ENCODE data around the gene DRC7. TPM values are rescaled to one million over a fixed set of nuclear protein-coding genes. Genes with fewer than 3 reads are reported as not detected.
"Not testable (repeated sequence)": the region's sequence is repeated elsewhere in the genome, so short reads cannot be mapped to it uniquely, and the experiment has no call there.

The DRC7 gene
- total RNA-seq, 1 experiment from 2014 or later, result not detected

- intact Hi-C loops (cut with micrococcal nuclease), result no loop called here
- BruUV-seq (replicated peaks), result no TSS peak
- H3K4me2 ChIP-seq (ENCODE audit: low read length), result no peak overlapping the region
- ChIA-PET CTCF (no interaction called here), POLR2A (ENCODE audit: unreplicated experiment) (no interaction called here)
- DNase-seq (no peak), ATAC-seq (no peak)
- H3F3A ChIP-seq (ENCODE audit: low read length, unreplicated experiment), result no peaks in the 10 kb centered on the region
- no peaks in the 10 kb centered on the region for H3K27me3 ChIP-seq (ENCODE audit: low read length)
- H3K27ac ChIP-seq (ENCODE audit: low read length), result no peak overlapping the region
- H3K79me2 ChIP-seq (ENCODE audit: low read length), result no peaks in the 10 kb centered on the region
- H3K9me2 ChIP-seq (replicated peaks; ENCODE audit: low read length), result no peaks in the 10 kb centered on the region
- no peak overlapping the region for H3K4me3 ChIP-seq (ENCODE audit: low read length)
- no peaks in the 10 kb centered on the region for H4K20me1 ChIP-seq (ENCODE audit: low read length)
- H3K9me3 ChIP-seq (ENCODE audit: low read length), result no peaks in the 10 kb centered on the region
- no peak for TF ChIP-seq EZH2phosphoT487 (IDR thresholded peaks at IDR 0.05; ENCODE audit: borderline replicate concordance, low read length)
- TF ChIP-seq EZH2 (IDR thresholded peaks at IDR 0.05; ENCODE audit: low read length, unreplicated experiment), result no peak
- TF ChIP-seq, protein P1, sequence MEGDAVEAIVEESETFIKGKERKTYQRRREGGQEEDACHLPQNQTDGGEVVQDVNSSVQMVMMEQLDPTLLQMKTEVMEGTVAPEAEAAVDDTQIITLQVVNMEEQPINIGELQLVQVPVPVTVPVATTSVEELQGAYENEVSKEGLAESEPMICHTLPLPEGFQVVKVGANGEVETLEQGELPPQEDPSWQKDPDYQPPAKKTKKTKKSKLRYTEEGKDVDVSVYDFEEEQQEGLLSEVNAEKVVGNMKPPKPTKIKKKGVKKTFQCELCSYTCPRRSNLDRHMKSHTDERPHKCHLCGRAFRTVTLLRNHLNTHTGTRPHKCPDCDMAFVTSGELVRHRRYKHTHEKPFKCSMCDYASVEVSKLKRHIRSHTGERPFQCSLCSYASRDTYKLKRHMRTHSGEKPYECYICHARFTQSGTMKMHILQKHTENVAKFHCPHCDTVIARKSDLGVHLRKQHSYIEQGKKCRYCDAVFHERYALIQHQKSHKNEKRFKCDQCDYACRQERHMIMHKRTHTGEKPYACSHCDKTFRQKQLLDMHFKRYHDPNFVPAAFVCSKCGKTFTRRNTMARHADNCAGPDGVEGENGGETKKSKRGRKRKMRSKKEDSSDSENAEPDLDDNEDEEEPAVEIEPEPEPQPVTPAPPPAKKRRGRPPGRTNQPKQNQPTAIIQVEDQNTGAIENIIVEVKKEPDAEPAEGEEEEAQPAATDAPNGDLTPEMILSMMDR (conservative IDR thresholded peaks at IDR 0.05; ENCODE audit: low read depth, low read length), result no peak
- no peak overlapping the region for H2AFZ ChIP-seq (ENCODE audit: low read length)
- H3K36me3 ChIP-seq (ENCODE audit: low read depth, low read length), result no peaks in the 10 kb centered on the region
- no peaks in the 10 kb centered on the region for H3K4me1 ChIP-seq (ENCODE audit: insufficient read depth, low read length)
- no peak overlapping the region for H3K9ac ChIP-seq (ENCODE audit: low read length)
Observed at GRCh38 chr16:57670196-57670595, 24.4 kb upstream of the DRC7 start.

GRCh38 chr16:57671451-57671850 is 23.2 kb upstream of the DRC7 start:
- H3K79me2 ChIP-seq (ENCODE audit: low read length); H2AFZ ChIP-seq (ENCODE audit: low read length); H3K36me3 ChIP-seq (ENCODE audit: low read depth, low read length); POLR2A ChIA-PET (ENCODE audit: unreplicated experiment); H3F3A ChIP-seq (ENCODE audit: low read length, unreplicated experiment); intact Hi-C loops (cut with micrococcal nuclease); H3K4me3 ChIP-seq (ENCODE audit: low read length); H3K4me2 ChIP-seq (ENCODE audit: low read length); H3K27ac ChIP-seq (ENCODE audit: low read length); H3K27me3 ChIP-seq (ENCODE audit: low read length); ATAC-seq; H3K9ac ChIP-seq (ENCODE audit: low read length); H3K4me1 ChIP-seq (ENCODE audit: insufficient read depth, low read length); H3K9me2 ChIP-seq (replicated peaks; ENCODE audit: low read length); BruUV-seq (replicated peaks); DNase-seq; H4K20me1 ChIP-seq (ENCODE audit: low read length); H3K9me3 ChIP-seq (ENCODE audit: low read length): not testable (repeated sequence)
- CTCF ChIA-PET, result interaction anchor here (0.5 kb wide), 1 partner anchor 458 kb away, joined by 7 read pairs; no protein-coding TSS in a partner anchor

GRCh38 chr16:57672416-57672815 is 22.2 kb upstream of the DRC7 start:
- no peak for ATAC-seq
- peaks cover 8% of the 10 kb centered on the region; the same call in 1 of the 2 replicates for H3K4me1 ChIP-seq (ENCODE audit: insufficient read depth, low read length)
- intact Hi-C loops (cut with micrococcal nuclease), result no loop called here
- H3F3A ChIP-seq (ENCODE audit: low read length, unreplicated experiment), result no peaks in the 10 kb centered on the region
- H3K4me3 ChIP-seq (ENCODE audit: low read length), result no peak overlapping the region
- H3K9me3 ChIP-seq (ENCODE audit: low read length), result no peaks in the 10 kb centered on the region
- BruUV-seq (replicated peaks), result no TSS peak
- no peaks in the 10 kb centered on the region for H3K79me2 ChIP-seq (ENCODE audit: low read length)
- CTCF ChIA-PET, result no interaction called here
- no peaks in the 10 kb centered on the region for H4K20me1 ChIP-seq (ENCODE audit: low read length)
- POLR2A ChIA-PET (ENCODE audit: unreplicated experiment), result interaction anchor here (0.5 kb wide), 1 partner anchor 63 kb away, joined by 8 read pairs; the partner anchor contains the start of gene KATNB1
- no peak overlapping the region for H3K4me2 ChIP-seq (ENCODE audit: low read length)
- DNase-seq, result no peak
- H3K9me2 ChIP-seq (replicated peaks; ENCODE audit: low read length), result no peaks in the 10 kb centered on the region
- no peaks in the 10 kb centered on the region for H3K36me3 ChIP-seq (ENCODE audit: low read depth, low read length)
- TF ChIP-seq EZH2 (IDR thresholded peaks at IDR 0.05; ENCODE audit: low read length, unreplicated experiment) (no peak), EZH2phosphoT487 (IDR thresholded peaks at IDR 0.05; ENCODE audit: borderline replicate concordance, low read length) (no peak)
- TF ChIP-seq, protein P1 (conservative IDR thresholded peaks at IDR 0.05; ENCODE audit: low read depth, low read length), result no peak
- H3K9ac ChIP-seq (ENCODE audit: low read length), result no peak overlapping the region
- H3K27me3 ChIP-seq (ENCODE audit: low read length), result no peaks in the 10 kb centered on the region
- H3K27ac ChIP-seq (ENCODE audit: low read length), result no peak overlapping the region
- H2AFZ ChIP-seq (ENCODE audit: low read length), result no peak overlapping the region

Data from PC-3 (cell line).